ENCODE measurements around the gene DALRD3.

DNA sequence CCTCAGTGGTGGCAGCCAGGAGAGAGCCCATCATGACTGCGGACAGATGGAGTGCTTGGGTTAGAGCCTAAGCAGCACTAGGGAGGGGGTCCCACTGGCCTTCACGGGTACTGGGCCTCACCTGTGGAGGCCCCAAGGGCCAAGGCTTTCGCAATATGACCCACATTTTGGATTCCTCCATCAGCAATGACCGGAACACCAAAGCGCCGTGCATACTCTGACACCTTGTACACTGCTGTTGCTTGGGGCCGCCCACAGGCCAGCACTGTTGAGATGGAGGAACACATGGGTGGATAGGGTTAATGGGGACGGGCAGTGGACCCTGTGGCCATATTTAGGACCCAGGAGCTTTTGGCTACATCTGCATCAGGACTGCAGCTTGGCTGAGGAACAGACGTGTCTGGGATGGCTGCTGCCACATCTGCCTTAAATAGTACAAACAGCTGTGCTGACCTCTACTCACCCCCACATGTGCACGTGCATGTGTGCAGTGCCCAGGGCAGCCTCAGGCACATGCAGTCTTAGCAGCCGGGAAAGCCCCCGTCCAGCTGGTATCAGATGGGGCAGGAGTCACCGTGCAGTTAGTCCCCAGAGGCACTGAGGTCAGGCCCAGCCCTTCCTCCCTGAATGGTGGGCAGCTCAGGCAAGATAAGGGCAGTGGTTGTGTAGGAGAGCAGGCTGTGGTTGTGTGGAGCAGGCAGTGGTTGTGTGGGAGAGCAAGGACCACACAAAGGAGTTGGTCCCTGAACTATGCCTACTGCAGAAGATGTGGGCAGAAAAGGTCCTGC is 6.8 kb upstream of the DALRD3 start:
- TF ChIP-seq, protein P1, sequence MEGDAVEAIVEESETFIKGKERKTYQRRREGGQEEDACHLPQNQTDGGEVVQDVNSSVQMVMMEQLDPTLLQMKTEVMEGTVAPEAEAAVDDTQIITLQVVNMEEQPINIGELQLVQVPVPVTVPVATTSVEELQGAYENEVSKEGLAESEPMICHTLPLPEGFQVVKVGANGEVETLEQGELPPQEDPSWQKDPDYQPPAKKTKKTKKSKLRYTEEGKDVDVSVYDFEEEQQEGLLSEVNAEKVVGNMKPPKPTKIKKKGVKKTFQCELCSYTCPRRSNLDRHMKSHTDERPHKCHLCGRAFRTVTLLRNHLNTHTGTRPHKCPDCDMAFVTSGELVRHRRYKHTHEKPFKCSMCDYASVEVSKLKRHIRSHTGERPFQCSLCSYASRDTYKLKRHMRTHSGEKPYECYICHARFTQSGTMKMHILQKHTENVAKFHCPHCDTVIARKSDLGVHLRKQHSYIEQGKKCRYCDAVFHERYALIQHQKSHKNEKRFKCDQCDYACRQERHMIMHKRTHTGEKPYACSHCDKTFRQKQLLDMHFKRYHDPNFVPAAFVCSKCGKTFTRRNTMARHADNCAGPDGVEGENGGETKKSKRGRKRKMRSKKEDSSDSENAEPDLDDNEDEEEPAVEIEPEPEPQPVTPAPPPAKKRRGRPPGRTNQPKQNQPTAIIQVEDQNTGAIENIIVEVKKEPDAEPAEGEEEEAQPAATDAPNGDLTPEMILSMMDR (IDR thresholded peaks at IDR 0.05), result no peak
- no peak for TF ChIP-seq POLR2A (IDR thresholded peaks at IDR 0.05)
